Central memory CD4-positive, alpha-beta T cell (primary cell): ENCODE measurements around the gene NR5A1.

Experiments used
- DNase-seq: peaks from one replicate; pipeline ENCODE4 v3.0.0; 2022

NR5A1 gene

DNA sequence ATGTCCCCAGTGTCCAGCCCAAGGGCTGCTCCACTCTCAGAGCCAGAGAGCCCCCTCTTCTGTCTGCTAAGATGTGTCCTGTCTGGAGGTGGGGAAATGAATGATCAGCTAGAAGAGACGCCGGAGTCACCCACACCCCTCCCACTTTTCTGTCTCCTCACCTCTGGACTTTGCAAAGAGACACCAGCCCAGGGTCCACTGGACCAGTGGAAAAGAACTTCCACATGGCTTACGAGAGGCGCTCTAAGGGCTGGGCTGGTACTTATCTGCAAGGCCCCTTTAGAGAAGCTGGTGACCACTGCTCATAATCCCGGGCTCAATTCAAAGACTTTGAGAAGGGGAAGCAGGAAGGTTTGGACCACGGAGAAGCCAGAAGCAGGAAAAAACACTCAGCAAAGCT, 9.2 kb downstream of the NR5A1 start:
- no peak for DNase-seq

DNA sequence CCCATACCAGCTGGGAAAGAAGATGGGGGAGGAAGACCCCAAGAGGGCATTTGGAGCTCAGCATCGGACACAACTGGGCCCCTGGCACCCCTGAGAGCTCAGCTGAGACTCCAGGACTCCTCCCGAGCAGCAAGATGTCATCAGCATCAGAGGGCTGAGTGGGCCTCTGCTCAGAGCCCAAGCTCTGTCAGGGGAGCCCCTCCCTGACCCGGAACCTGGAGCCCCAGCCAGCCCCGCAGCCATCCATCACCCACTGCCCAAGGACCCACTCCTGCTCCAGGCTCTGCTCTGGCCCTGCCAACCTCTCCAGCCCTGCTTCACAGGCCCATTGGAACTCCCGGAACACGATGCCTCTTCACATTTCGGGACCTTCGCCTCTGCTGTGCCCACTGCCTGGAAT, 9.8 kb downstream of the NR5A1 start:
- no peak for DNase-seq

DNA sequence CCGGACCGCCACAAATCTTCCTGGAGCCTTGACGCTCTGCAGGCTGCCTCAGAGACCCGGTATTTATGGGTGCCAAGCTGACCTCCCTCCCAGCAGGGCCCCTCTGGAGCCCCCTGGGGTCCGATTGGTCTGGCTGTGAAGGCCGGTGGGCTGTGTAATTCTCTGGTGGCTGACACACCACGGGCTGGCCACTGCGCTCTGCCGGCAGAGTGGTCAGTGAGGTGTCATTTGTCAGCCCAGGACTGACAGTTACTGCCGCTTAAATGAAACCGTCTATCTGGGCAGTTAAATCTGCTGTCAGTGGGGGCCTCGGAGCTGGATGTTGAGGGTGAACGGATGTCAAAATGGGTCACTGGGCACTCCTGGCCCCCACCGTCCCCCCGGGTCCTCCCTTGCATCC, 10.7 kb downstream of the NR5A1 start:
- DNase-seq, result no peak

DNA sequence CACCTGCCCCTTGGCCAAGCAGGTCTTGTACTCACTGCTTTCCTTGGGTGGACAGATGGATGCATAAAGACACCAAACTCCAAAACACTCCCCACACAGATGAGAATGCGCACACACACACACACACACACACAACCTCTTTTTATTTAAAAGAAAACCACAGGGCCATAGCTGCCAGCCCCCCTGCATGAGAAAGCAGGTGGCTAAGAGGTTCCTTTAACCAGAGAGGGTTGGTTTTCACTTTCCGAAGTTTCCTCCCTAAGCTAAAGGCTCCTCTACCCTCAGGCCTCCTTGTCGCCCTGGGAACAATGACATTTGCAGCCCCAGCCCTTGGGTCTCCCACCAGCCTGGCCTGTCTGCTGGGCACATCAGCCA, 11.1 kb downstream of the NR5A1 start:
- DNase-seq, result no peak

DNA sequence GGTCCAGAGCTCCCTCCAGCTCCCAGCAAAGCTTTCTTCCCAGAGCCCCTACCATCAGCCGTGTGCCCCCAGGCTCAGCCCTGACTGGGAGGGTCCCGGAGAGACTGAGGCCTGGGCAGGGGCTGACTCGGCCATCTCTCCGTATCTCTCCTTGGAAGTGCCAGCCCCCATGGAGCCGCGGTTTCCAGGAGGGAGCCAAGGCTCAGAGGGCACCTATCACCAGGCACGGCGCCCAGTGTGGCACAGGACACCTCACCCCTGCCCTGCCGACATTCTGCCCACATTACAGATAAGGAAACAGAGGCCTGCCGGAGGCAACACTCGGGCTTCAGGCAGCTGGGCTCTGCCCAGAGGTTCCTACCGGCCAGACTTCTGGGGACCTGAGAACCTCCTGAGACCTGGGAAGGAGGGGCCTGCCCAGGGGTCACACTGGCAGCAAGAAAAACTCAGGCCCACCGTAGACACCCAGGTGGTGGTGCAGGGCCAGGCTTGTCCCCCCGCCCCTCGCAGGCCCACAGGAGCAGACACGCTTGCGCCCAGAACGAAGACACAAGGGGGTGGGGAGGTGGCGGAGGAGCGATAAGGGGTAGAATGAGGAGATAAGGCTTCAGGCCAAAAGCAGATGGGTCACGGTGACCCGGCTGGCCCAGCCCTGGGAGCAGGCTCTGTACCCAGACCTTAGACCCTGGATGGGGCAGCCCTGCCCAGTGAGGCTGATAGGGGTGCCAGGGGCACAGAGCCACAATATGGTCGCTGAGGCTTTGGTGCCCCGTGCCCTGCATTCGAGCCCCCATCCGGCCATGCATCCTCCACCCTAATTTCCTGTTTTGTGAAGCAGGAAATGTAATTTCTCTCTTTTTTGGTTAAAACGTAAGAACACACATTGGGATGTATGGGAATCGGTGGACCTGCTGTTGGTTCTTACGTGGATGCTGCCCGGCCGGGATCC, 11.8 kb downstream of the NR5A1 start:
- no peak for DNase-seq

DNA sequence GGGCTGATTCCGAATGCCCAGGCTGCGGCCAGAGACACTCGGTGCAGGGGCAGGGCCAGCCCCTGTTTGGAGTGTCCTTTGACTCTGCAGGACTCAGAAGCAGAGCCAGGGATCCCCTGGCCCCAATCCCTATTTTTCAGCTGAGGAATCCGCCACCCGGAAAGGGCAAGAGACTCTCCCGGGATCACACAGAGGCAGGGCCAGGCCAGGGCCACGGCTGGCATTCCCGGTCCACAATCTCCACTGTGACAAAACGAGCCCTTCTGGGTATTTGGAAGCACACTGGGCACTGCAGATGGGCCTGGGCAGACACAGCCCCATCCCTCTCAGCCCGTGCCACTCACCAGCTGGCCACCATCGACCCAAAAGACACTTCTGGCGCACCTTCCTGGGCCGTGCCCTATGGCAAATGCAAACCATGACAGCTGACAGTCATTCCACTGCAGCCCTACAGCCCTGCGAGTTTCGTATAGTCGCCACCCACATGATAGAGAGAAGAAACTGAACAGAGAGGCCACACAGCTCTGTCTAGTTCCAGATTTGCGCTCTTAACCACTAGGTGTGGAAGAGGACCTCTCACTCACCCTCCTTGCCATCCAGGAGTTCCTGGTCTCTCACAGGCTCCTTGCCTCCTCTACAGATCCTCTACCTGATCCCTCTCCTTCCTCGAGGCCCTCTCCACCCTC, 13.3 kb downstream of the NR5A1 start:
- DNase-seq, result no peak

DNA sequence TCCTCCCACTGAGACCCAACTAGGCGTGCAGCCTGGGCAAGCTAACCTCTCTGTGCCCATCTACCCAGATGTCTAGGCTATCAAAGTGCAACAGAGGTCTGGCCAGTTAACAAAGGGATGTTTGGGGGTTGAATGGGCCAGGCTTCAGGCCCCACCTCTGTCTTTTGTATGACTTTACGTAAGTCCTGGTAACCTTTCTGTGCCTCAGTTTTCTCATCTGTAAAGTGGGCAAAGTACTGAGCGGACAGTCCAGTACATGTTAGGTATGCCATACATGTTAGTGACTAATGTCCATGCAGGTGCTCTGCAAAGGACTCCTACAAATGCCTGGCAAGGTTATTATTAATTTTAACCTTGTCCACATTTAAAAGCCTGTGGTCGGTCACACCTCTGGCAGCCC, 14.0 kb downstream of the NR5A1 start:
- no peak for DNase-seq

DNA sequence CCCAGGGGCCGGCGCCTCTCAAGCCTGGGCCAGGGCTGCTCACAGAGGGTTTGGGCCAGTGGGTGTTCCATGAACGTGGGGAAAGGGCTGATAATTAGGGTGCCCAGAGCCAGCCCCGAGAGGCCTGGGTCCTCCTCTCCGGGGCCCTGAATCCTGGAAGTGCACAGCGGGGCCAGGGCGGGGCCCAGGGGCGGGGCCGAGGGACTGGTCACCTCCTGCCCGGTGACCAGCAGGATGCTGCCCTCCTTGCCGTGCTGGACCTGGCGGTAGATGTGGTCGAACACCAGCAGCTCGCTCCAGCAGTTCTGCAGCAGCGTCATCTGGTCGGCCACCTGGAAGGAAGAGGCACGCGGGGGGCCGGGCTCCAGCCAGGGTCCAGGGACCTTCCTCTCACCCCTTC, 14.4 kb downstream of the NR5A1 start:
- DNase-seq, result no peak

DNA sequence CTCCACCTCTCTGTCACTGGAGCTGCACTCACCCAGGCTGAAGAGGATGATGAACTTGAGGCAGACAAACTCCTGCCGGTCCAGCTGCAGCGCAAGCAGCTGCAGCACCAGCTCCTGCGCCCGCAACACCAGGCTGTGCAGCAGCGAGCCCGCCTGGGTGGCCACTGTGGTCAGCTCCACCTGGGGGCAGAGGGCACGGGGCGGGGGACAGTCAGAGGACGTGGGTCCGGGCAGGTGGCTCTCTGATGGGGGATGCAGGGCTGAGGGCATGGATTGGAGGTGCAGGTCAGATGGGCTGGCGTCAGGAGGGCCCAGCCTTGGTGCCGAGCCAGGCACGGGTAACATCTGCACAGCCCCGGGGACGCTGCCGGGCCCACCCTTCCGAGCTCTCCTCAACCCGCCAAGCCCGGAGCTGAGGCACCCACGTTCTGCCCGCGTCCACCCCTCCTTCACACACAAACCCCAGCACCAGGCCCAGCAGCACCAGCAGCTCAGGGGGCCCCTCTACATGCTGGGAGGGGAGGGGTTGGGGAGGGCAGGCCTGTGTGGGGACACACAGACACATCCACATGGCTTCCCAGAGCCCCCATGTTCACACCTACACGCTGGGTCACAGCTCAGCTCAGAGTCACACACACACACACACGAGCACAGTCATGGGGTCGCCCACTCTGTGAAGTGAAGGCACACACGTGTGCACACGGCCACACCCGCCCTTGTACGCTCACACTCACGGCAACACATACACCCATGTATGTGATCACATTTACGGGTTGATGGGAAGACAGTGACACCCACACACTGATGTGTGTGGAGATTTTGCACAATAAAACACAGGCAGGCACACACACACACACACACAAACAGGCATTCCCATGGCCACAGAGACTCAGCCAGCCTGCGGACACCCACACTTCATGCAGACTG, 15.9 kb downstream of the NR5A1 start:
- no peak for DNase-seq

DNA sequence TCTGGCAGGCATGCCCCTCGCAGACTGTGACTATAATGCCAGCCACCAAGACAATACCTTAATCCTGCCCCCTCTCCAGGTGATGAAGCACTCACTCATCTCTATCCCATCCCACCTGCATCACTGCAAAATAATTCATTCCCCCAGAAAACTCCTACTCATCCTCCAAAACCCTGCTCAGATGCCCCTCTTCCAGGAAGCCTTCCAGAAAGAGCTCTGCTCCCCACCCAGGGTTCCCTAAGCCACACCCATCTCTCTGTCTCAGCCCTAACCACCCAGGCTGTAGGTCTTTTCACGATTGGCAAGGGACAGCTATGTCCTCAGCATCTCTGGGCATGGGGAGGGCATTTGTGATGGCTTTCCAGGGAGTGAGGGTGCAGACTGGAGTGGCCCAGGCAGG, 17.2 kb downstream of the NR5A1 start:
- no peak for DNase-seq

DNA sequence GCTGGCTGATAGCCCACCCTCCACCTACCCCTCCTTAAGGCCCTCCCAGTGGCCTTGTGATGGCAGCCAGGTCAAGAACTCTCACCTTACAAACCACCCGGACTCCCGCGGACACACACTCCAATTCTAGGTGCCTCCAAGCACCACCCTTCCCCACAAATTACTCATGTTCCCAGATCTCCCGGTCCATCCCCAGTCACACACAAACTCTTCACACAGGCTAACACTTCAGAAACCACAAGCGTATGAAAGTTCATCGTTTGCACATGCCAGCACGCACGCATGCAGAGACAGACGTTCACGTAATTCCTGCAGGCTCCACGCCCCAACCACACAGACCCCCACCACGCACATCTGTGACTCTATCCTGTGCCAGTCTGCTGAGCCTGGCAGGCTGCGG, 18.0 kb downstream of the NR5A1 start:
- DNase-seq, result no peak

DNA sequence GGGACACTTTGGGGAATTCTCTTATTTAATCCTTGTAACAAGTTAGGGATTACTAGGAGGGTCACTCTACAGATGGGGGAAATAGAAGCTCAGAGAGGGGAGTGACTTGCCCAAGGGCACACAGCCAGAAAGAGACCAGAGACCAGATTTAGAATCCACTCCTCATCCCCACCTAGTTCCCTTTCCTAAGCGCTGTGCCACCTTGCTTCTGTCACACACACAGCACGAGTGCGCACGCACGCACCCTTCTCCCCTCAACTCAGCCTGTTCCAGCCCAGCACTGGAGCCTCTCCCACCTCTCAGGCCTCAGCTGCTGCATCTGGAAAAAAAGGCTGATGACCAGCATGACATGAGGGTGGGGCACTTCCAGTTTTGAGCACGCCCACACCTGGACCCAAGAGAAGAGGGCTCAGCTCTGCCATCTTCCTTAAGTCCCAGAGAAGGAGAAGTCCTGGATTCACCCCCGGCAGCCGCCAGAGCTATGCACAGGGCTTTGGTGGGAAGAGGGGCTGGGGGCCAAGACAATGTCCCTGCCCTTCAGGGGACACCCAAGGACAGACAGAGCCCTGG, 18.5 kb downstream of the NR5A1 start:
- DNase-seq, result no peak

DNA sequence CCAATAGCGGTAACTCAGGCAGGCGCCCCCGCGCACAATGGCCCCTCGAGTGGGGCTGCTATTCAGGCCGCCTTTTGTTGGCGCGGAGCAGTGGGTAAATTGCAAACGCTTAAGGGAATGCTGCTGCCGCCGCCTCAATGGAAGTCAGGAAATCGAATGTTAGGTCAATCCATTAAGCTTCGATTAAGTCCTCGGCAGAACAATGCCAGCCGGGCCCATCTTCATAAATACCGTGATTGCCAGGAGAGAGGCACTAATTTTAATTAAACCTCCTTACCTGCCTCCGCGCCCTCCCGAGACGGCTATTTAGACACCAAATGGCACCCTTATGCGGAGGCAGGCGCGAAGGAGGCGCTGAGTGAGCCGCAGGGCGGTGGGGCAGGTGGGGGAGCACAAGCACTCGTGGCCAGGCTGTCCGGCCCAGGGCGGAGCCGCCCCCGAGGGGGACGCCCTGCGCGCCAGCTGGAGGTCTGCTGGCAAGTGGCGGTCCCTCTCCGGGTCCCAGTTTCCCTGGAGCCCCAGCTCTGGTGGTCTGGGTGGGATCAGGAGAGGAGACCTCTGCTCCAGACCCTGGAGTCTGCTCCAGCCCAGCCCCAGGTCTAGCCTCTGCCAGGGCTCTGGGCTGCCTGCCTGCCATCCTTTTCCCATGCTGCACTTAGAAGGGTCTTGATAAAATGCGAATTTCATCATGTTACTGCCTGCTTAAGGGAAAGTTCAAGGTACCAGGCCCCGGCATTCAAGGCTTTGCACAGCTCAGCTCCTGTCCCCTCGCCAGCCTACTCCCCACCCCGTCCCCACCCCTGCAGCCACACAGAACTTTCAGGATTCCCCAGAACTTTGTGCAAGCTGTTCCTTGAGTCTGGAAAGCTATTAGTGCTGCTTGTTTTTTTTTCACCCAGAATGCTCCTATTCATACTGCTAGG, 19.7 kb downstream of the NR5A1 start:
- no peak for DNase-seq

DNA sequence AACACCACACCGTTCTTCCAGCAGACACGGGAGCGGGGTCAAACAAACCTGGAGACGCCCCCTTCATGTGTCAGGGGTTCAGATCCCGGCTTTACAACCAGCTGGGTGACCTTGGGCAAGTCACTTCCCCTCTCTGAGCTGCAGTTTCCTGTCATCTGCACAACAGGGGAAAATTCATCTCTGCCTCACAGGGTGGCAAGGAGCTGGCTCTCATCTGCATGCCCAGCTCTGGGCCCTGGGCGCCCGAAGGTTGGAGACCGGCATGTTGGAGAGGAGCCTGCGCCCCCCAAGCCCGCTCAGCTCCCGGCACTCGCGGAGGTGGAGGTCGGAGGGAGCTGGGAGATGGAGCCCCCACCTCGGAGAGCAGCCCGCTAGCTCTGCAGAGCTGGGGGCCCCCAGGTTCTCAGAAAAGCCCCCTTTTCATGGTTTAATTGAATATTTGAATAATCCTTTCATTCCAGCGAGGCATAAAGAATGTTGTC, 20.4 kb downstream of the NR5A1 start:
- no peak for DNase-seq

DNA sequence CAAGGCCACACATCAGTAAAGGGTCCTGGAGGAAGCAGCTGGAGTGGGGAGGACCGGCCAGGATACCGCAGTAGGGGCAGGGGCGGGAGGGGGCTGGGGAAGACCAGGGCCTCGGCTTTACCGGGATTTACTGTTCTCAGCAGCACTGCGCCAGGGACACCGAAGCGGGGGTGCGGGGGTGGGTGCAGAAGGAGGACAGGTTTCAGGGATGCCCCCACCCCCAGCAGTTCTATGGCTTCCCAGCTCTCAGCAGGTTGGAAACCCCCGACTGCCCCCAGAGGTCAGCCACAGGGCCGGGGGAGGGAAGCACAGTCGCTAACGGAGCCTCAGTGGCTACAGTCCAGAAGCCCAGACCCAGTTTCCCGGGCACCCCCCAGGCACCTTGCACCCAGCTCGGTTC, 21.3 kb downstream of the NR5A1 start:
- DNase-seq, result no peak

DNA sequence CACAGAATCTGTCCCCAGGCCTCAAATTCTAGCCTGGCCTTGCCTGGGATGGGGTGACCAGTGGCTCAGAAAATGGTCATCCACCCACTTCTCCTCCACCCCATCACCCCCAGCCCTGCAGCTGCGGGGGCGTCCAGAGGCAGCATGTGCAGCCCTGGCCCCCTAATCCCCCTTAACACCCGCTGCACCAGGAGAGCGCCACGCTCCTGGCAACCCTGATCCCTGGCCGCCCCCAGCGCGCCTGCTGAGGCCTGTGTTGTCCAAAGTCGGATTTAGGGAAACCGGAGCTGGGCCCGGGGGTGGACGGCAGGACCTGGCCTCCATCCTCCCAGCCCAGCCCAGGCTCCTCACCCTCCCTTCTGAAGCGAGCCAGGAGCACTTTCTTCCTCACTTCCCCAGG, 22.0 kb downstream of the NR5A1 start:
- no peak for DNase-seq

DNA sequence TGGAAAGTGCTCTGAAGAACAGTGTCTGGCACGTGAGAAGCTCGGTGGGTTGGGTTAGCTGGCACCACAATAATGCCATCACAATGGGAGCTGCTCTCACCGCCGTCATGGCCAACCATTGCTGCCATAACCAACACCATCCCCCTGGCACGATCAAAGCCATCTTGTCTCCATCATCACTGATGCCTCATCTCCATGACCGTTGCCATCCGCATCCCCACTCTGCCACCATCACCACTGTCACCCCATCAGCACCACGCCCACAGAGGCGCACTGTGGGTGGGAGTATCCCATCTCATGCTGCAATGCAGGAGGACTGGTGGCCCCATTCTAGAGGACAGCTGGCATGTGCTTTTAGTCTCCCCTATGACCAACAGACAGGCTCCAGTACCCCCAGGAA, 23.7 kb downstream of the NR5A1 start:
- DNase-seq, result no peak

DNA sequence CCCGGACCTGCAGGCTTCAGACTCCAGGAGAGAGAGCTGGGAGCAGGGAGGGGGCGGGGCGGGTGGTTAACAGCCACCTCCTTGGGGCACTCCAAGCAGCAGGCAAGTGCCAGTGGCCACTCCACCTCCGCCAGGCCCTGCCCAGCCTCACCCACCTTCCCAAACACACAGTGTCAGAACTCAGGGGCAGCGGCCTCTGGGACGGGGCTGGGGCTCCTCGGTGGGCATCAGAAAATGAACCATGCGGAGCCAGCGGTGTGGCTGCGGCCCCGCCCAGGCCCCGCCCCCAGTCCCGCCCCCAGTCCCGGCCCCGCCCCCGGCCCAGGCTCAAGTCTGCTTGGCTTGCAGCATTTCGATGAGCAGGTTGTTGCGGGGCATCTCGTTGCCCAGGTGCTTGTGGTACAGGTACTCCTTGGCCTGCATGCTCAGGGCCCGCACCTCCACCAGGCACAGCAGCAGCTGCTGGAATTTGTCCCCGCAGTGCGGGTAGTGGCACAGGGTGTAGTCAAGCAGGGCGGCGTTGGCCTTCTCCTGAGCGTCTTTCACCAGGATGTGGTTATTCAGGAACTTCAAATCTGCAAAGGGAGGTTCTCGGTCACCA, 24.7 kb downstream of the NR5A1 start:
- DNase-seq, result no peak

DNA sequence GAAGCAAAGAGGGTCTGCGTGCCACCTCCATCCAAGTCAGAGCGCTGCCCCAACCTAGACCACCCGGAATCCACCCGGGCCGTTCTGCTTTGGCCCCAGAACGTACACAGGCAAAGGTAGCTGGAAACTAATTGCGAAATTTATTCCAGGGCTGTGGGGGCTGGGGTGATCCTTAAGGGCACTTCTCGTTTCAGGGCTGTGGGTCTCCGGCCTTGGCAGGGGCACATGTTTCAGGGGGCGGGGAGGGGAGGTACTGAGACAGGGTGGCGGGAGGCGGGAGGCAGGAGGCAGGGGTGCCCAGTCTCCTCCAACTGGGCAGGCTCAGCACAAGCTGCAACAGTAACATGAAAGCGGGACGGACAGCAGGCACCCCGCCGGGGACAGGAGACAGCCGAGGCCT, 26.1 kb downstream of the NR5A1 start:
- DNase-seq, result no peak

DNA sequence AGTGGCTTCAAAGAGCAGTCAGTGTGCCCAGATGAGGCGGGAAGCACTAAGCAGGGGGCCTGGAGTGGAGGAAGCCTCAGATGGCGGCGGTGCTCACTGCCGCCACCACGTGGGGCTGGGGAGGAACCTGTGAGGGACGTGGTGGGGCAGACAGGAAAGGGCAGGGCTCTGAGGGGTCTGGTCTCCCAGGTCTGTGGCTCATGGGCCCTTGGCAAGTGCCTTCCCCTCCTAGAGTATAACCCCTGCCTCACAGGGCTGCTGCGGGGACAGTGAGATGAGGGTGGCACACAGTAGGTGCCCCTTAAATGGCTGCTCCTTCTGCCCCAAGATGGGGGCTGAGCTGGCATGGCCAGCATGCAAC, 26.6 kb downstream of the NR5A1 start:
- no peak for DNase-seq

DNA sequence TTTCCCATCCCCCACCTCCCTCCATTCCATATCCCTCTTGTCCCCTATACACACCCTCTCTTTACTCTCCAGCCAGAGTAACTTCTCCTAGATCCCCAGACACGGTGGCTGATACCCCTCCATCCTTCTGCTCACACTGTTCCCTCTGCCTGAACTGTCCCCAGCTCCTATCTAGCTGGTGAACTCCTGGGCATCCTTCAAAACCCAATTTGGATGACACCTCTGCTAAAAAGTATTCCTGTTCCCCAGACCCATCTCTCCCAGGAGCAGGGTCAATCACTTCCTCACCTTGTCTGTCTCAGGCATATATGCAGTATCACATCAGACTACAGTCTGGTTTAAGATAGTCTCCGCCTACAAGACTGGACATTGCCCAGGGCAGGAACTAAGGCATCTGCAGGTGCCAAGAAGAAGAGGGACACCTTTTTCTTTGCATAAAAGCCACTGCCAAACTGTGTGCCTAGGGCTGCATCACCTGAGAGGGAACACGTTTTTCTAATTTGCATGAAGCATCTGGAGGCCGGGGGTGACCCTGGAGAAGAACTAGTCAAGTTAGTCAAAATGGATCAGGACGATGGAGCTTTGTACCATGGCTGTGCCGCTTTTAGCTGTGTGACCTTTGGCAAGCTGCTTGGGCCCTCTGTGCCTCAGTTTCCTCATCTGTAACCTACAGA, 27.1 kb downstream of the NR5A1 start:
- DNase-seq, result no peak
